ENCODE results near the gene DENND1A. TPM values are rescaled to one million over a fixed set of nuclear protein-coding genes. Genes with fewer than 3 reads are reported as not detected.

The DENND1A gene
- total RNA-seq, 2 experiments from 2014 or later, result 18.5 to 20.1 TPM

GRCh38 chr9:123488722-123489321 is 441.1 kb downstream of the DENND1A start:
- POLR2A ChIA-PET, result no interaction called here
- CTCF ChIA-PET, result no interaction called here

GRCh38 chr9:123487944-123488548 is 441.9 kb downstream of the DENND1A start:
- CTCF ChIA-PET, result no interaction called here
- POLR2A ChIA-PET, result no interaction called here

- ChIA-PET CTCF (interaction anchor here (0.7 kb wide), 1 partner anchor 1900 kb away, joined by 3 read pairs; no protein-coding TSS in a partner anchor), POLR2A (no interaction called here)
Measured at GRCh38 chr9:123486431-123486830, 443.5 kb downstream of the DENND1A start.

GRCh38 chr9:123485216-123485615 is 444.7 kb downstream of the DENND1A start:
- ChIA-PET CTCF (interaction anchor here (0.5 kb wide), 1 partner anchor 455 kb away, joined by 4 read pairs; no protein-coding TSS in a partner anchor), POLR2A (no interaction called here)

GRCh38 chr9:123484130-123484529 is 445.8 kb downstream of the DENND1A start:
- ChIA-PET POLR2A (no interaction called here), CTCF (no interaction called here)

GRCh38 chr9:123483191-123483803 is 446.6 kb downstream of the DENND1A start:
- CTCF ChIA-PET, result no interaction called here
- POLR2A ChIA-PET, result no interaction called here

DNA sequence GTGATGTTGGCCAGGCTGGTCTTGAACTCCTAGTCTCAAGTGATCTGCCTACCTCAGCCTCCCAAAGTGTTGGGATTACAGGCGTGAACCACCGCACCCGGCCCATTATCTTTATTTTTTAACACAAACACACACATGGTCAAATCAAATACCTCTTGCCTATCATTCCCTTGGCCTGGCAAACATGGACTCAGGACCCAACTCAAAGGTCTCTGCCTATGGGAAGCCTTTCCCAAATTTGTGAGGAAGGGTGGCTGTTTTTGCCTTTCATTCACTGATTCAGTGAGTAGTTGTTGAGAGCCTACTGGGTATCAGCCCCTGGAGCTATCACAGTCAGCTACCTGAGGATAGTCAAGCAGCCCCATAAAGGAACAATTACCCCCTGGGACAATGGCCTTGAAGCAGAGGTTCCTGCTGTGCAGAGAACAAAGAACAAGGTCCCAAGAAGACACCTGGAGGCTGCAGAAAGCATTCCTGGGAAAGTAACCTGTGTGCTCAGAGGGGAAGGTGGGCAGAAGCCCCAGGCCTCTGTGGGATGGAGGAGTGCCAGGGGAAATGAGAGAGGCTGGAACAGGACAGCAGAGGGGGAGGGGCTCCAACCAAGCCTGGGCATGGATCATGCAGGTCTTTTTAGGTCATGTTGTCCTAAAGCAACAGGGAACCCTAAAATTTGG is 447.5 kb downstream of the DENND1A start:
- ChIA-PET POLR2A (no interaction called here), CTCF (no interaction called here)

DNA sequence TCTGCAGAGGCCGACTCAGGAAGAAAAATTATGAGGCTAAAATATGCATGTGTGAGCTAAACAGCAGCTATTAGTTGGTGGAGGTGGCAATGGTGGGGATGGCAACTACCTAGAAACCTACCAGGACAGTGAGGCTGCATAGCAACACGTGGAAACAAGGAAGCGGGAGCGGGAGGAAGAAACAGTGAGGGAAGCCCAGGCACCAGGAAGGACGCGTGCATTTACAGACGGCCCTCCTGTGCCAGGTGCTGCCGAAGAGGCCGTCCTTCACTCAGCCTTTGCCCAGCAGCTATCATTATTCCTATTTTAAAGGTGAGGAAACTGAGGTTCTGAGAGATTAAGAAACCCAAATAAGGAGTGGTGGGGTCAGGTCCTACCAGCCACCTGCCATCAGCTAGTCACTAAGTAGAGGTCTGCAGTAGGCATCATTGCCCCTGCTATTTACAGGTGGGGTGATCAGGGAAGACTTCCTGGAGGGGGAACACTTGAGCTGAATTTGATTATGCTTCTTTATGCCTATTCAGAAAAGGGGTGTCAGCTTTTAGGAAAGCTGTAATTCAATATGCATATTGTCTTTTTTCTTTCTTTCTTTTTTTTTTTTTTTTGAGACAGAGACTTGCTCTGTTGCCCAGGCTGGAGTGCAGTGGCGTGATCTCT is 448.6 kb downstream of the DENND1A start:
- CTCF ChIA-PET, result no interaction called here
- POLR2A ChIA-PET, result no interaction called here

- CTCF ChIA-PET, result no interaction called here
- POLR2A ChIA-PET, result no interaction called here
Measured at GRCh38 chr9:123480791-123481190, 449.1 kb downstream of the DENND1A start.

DNA sequence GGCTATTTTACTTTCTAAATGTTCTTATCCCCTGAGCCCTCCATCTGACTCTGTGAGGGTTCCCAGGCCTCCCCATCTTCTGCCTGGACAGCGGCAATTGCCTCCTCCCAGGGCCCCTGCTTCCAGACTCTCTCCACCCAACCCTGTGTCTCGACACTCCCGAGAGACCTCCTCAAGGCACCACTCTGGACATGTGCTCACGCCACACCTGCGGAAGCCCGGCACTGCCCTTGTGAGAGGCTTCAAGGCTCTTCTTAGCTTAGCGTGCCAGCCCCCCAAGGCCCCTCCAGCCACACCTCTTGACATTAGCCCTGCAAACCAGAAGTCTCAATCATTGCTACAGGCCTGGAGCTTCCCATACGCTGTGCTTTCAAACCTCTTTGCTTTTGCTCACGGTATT is 449.8 kb downstream of the DENND1A start:
- ChIA-PET POLR2A (no interaction called here), CTCF (no interaction called here)

DNA sequence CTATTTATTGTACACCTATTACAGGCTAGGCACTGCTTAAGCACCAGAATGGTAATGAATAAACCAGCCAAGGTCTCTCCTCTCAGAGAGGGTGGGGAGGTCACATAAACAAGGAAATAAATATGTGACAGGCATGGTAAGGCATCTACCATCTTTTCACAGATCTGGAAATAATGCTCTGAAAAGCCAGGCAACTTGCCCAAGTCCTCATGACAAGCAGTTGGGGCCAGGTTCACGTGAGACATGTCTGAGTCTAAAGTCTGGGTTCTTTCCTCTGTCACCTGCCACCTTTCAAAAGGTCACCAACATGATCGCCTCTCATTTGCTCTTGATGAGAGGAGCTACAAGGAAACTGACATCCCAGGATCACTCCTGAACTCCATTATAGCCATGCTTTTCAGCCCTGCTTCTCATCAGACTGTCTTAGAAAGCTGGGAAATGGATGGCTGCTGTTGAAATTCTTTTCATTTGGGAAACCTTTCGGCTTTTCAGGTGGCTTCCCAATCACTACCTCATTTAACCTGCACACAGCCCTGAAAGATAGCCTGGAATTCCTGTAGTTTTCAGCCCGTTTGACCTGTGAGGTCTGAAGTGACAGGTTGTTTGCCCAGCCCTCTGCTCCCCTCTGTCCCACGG is 450.8 kb downstream of the DENND1A start:
- CTCF ChIA-PET, result no interaction called here
- POLR2A ChIA-PET, result no interaction called here

GRCh38 chr9:123478160-123478559 is 451.8 kb downstream of the DENND1A start:
- ChIA-PET CTCF (no interaction called here), POLR2A (no interaction called here)

- POLR2A ChIA-PET, result no interaction called here
- CTCF ChIA-PET, result no interaction called here
Measured at GRCh38 chr9:123475407-123475806, 454.5 kb downstream of the DENND1A start.

- CTCF ChIA-PET, result no interaction called here
- POLR2A ChIA-PET, result no interaction called here
Measured at GRCh38 chr9:123472862-123473614, 456.9 kb downstream of the DENND1A start.

DNA sequence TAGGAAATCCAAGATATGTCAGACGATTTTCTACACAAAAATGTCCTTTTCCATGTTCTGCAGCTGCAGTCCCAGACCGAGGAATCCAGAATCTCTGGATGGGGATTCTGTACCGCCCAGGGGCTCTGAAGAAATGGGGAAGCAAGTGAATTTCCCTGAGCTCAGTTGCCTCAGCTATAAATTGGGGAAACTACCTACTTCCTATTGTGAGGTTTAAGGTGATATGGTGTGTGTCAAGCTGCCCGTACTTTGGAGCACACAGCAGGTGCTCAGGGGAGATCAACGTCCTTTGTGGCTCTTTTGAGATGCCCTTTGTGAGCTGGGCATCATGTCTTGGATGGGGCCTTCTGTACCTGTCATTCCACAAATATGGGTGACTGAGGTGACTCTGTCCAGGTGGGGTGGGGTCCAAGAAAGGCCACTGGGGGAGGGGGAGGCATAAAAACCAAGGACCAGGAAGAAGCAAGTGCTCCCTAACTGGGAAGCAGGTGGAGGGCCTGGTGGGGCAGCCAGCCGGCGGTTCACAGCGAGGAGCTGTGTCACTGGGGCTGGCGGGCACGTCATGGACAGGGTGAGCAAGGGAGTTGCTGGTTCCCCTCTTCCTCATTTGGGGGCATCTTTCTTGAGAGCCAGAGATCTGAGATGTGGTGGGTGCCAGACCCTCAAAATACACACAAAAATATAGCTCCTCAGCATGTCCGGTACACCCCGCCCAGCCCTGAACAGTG is 457.9 kb downstream of the DENND1A start:
- CTCF ChIA-PET, result no interaction called here
- POLR2A ChIA-PET, result no interaction called here

GRCh38 chr9:123470991-123471770 is 458.7 kb downstream of the DENND1A start:
- ChIA-PET POLR2A (no interaction called here), CTCF (no interaction called here)

DNA sequence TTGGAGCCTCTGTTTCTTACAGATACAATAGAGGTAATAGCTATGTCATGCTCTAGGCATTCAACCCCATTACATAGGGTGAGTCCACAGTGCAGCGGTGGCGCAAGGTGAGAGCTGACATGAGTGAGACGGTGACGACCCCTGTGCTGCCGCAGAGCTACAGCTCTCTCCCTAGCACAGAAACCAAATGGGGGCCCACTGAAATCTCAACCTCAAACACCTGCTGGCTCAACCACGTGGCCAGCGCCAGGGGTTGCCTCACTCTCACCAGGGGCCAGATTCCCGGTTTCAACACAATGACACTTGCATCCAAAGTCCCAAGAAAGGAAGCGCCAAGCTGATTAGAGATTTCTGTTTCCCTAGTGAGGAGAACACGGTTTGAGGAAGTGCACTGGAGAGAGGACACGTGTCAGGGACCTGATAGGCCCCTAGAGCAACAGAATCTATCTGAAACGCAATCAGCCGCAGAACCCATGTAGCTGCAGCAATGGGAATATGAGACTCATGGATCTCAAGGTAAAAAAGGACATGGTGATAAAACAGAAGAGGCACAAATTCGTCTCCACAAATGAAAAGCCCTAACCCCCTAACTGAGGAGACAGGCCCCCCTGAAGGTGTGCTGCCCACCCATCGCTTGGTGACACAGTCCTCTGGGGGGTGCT is 459.7 kb downstream of the DENND1A start:
- ChIA-PET CTCF (no interaction called here), POLR2A (no interaction called here)

GRCh38 chr9:123469282-123469681 is 460.6 kb downstream of the DENND1A start:
- ChIA-PET POLR2A (no interaction called here), CTCF (no interaction called here)
